ENCODE data around the gene CAMTA1.

- TF ChIP-seq YY1 (IDR thresholded peaks at IDR 0.05), result no peak
- no peak for TF ChIP-seq CTCF (IDR thresholded peaks at IDR 0.05; ENCODE audit: low read depth, low read length, missing input control)
- no peak for TF ChIP-seq TAF1 (conservative IDR thresholded peaks at IDR 0.05)
- no peak for TF ChIP-seq REST (IDR thresholded peaks at IDR 0.05)
- no peak for TF ChIP-seq GABPA (IDR thresholded peaks at IDR 0.05 in 1 of 2, conservative IDR thresholded peaks at IDR 0.05 in 1 of 2)
- TF ChIP-seq HNF4A (conservative IDR thresholded peaks at IDR 0.05), result no peak
- TF ChIP-seq ZBTB33 (IDR thresholded peaks at IDR 0.05), result no peak
- TF ChIP-seq, protein P1, sequence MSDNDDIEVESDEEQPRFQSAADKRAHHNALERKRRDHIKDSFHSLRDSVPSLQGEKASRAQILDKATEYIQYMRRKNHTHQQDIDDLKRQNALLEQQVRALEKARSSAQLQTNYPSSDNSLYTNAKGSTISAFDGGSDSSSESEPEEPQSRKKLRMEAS (IDR thresholded peaks at IDR 0.05), result no peak
Measured at GRCh38 chr1:7567376-7567775, 782.1 kb downstream of the CAMTA1 start.

Data from liver (tissue), 3 donors.